Muscle layer of colon (tissue), 2 donors: ENCODE measurements around the gene JAK1.

ENCODE experiments used
- H3K27ac ChIP-seq: one replicate; pipeline ENCODE4 v1.7.0; 2013; ENCODE audit warnings: low read depth, mild to moderate bottlenecking, low read length, moderate library complexity
- H3K27me3 ChIP-seq, 2 donors: one replicate each; pipeline ENCODE4 v1.7.0; 2013; ENCODE audit warnings: low read length in 2 of 2, mild to moderate bottlenecking in 2 of 2; ENCODE audit not compliant: insufficient read depth in 2 of 2, control insufficient read depth in 1 of 2
- H3K36me3 ChIP-seq: one replicate; pipeline ENCODE4 v1.7.0; 2013; ENCODE audit warnings: mild to moderate bottlenecking, low read length; ENCODE audit not compliant: insufficient read depth
- H3K4me1 ChIP-seq: one replicate; pipeline ENCODE4 v1.7.0; 2013; ENCODE audit warnings: mild to moderate bottlenecking, low read length; ENCODE audit not compliant: insufficient read depth
- H3K4me3 ChIP-seq, 2 donors: one replicate each; pipeline ENCODE4 v1.7.0; 2013; ENCODE audit warnings: low read length in 2 of 2, low read depth in 1 of 2, mild to moderate bottlenecking in 1 of 2, moderate library complexity in 1 of 2
- H3K9ac ChIP-seq: one replicate; pipeline ENCODE4 v1.7.0; 2013; ENCODE audit warnings: low read length
- H3K9me3 ChIP-seq: one replicate; pipeline ENCODE4 v1.7.0; 2013; ENCODE audit warnings: mild to moderate bottlenecking, low read length
- donor health status: abdominal sarcoma.
- donor health status: Adenocarcinoma of cecum.

The JAK1 gene

DNA sequence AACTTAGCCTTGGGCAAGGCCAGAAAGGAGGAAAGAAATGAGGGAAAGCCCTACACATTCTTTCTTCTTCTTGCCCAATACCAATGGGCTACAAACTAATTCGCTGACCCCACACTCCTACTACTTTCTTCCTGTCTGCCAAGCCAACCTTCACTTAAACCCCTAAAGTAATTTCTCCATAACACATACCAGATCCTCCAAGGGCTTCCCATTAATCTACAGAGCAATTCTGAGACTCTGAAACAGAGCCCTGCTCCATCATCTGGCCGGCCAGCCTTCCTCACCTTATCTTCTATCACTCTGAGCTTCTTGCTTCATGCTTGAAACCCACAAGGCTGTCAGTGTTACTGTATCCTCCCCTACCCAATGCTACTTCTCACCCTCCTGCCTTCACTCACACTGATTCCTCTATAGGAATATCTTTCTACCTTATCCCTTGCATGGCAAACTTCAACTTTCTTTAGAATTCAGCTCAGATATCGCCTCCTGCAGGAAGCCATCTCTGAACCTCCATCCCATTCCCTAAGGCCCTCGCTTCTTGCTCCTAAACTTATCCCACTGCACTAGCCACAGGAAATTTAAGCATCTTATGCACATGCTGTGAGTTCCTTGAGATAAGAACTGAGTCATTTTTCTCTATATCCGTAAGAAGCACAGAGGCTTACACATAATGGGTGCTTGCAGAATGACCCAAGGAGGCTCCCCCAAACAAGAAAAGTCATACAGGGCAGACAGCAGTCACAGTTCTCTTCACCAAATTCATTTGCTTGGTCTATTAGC lies 81.9 kb downstream of the JAK1 start:
- peaks cover under 1% of the 10 kb centered on the region for H3K4me1 ChIP-seq
- peaks cover 17% of the 10 kb centered on the region for H3K36me3 ChIP-seq
- no peaks in the 10 kb centered on the region for H3K9me3 ChIP-seq
- H3K4me3 ChIP-seq, result no peak overlapping the region
- no peak overlapping the region for H3K27ac ChIP-seq
- no peak overlapping the region for H3K9ac ChIP-seq
- H3K27me3 ChIP-seq, result no peaks in the 10 kb centered on the region

DNA sequence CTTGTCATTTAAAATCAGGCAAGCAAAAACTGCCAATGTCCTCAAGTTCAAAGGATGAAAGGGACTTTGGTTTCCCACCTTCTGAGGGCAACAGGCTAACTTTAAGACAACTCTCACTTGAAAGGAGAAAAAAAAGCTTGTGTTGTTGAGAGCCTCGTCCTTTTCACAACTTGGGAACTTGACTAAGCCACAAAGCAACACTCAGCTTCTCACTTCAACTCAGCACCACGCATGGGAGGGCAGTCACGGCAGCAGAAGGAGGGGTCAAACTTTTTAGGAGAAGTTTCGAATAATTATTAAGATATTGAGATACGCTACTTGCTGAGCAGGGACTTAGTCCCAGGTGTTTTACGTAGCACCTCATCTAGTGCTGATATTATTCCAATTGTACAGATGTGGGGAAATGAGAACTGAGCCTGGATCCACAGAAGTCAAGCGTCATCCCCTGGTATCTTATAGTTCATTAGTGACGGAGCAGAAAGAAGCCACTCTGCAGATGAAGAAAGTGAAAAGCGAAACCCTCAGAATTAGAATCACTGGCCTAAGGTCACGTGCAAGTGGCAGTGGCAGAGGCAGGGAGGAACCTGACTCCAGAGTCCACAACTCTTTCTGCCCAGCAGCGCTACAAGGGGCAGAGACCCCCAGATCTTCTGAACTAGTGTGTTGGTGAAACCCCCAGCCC lies 83.6 kb downstream of the JAK1 start:
- H3K36me3 ChIP-seq, result peaks cover 27% of the 10 kb centered on the region
- no peaks in the 10 kb centered on the region for H3K27me3 ChIP-seq

DNA sequence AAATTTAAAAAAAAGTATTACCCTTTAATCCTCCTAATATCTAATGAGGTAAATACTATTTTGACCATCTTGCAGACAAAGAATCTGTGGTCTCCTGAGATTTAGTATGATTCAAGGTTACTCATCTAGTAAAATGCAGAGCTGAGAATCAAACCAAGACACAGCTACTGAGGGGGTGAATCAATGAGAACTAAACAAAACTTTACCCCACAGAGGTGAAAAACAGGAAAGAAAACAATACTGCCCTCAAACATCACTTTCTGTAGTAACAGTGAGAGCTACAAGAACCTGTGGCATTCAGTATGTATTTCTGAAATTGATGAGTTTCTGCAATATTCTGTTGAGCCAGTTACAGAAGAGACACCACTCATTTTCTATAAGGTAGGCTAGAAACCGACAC lies 85.1 kb downstream of the JAK1 start:
- Histone ChIP-seq H3K9me3 (no peaks in the 10 kb centered on the region), H3K9ac (no peak overlapping the region), H3K4me3 (no peak overlapping the region), H3K27me3 (no peaks in the 10 kb centered on the region), H3K4me1 (no peaks in the 10 kb centered on the region), H3K36me3 (peaks cover 33% of the 10 kb centered on the region), H3K27ac (no peak overlapping the region)

More for the DNA sequence above, 83.6 kb downstream of the JAK1 start:
- no peak overlapping the region for H3K4me3 ChIP-seq
- no peaks in the 10 kb centered on the region for H3K4me1 ChIP-seq
- H3K9me3 ChIP-seq, result no peaks in the 10 kb centered on the region
- H3K27ac ChIP-seq, result no peak overlapping the region
- no peak overlapping the region for H3K9ac ChIP-seq

DNA sequence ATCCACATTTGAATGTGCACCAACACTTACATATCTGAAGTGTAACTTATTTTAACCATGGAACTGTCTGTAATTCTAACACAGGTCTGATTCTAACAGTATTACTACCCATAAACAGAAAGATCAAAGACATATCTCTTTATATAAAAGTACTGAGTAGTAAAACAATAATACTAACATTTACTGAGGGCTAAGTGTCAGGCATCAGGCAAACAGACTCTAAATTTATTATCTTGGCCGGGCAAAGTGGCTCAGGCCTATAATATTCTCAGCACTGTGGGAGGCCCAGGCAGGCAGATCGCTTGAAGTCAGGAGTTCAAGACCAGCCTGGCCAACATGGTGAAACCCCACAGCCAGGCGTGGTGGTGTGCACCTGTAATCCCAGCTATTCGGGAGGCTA lies 85.9 kb downstream of the JAK1 start:
- no peak overlapping the region for H3K27ac ChIP-seq
- H3K9ac ChIP-seq, result no peak overlapping the region
- H3K27me3 ChIP-seq, result no peaks in the 10 kb centered on the region
- peaks cover 4% of the 10 kb centered on the region for H3K4me1 ChIP-seq
- peaks cover 41% of the 10 kb centered on the region for H3K36me3 ChIP-seq
- no peak overlapping the region for H3K4me3 ChIP-seq
- no peaks in the 10 kb centered on the region for H3K9me3 ChIP-seq

DNA sequence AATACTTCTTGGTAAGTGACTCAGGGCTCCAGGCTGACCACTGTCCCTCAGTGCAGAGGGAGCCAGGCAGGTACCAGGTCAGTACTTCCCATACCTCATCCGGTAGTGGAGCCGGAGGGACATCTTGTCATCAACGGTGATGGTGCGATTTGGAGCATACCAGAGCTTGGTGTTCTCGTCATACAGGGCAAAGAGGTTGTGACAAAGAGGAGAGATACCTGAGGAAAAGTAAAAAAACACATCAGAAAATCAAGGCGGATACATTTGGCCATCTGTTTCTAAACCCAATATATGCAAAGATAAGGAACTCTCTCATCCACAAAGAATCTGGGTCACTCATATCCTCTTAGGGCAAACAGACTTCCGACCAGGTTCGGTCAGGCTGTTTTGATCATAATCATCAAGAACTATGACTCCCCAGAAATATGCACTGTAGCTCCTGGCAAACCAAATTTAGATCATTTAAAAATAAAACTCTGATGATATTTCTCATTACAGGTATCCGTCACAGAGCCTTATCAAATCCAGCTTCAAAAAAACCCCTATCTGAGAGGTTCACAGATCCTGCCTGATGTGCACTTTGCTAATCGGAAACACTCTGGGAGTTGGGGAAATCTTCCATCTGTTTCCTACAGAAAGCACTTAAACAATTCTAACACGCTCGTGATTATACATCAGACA lies 87.3 kb downstream of the JAK1 start:
- no peak overlapping the region for H3K9ac ChIP-seq
- H3K27ac ChIP-seq, result no peak overlapping the region
- H3K27me3 ChIP-seq, result no peaks in the 10 kb centered on the region
- peaks cover 17% of the 10 kb centered on the region for H3K4me1 ChIP-seq
- H3K9me3 ChIP-seq, result no peaks in the 10 kb centered on the region
- H3K4me3 ChIP-seq, result no peak overlapping the region
- peaks cover 43% of the 10 kb centered on the region for H3K36me3 ChIP-seq

DNA sequence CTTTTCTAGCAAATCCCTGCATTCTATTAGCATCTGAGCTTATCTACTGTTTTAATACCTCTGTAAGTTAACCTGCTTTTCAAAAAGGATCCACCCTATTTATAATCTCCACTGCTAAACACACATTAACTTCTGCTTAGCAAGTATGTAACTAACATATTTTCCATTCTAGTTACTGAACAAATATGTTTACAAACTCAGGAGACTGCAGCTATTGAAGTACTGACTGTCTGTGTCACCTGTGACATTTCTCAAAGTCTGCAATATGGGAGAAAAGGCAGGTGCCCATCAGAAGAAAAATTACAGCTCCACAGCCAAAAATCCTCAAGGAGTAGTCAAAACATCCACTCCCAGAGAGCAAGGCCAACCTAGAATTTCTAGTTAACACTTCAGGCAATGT lies 88.3 kb downstream of the JAK1 start:
- H3K4me3 ChIP-seq, result no peak overlapping the region
- no peak overlapping the region for H3K9ac ChIP-seq
- H3K27ac ChIP-seq, result no peak overlapping the region
- H3K27me3 ChIP-seq, result no peaks in the 10 kb centered on the region
- H3K9me3 ChIP-seq, result no peaks in the 10 kb centered on the region
- H3K4me1 ChIP-seq, result peaks cover 17% of the 10 kb centered on the region
- peaks cover 44% of the 10 kb centered on the region for H3K36me3 ChIP-seq

DNA sequence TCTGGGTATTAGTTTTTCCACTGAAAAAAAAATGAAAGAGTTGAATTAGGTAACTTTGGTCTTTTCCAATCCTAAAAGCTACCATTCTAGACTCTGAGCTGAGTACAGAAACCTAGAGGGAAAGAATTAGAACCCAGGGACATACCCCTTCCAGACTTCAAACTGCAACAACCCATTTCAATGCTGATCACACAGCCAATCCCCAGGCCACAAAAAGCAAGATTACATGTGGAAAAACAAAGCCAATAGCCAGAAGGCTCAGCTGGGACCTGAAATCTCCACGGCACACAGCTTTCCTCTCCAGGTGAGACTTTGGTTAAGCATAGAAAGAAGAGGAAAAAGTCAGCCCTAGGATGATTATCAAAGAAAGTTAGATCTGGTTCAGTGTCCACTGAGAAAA lies 88.8 kb downstream of the JAK1 start:
- Histone ChIP-seq H3K9ac (no peak overlapping the region), H3K4me1 (peaks cover 17% of the 10 kb centered on the region), H3K4me3 (no peak overlapping the region), H3K27me3 (no peaks in the 10 kb centered on the region), H3K27ac (no peak overlapping the region), H3K36me3 (peaks cover 43% of the 10 kb centered on the region), H3K9me3 (no peaks in the 10 kb centered on the region)

DNA sequence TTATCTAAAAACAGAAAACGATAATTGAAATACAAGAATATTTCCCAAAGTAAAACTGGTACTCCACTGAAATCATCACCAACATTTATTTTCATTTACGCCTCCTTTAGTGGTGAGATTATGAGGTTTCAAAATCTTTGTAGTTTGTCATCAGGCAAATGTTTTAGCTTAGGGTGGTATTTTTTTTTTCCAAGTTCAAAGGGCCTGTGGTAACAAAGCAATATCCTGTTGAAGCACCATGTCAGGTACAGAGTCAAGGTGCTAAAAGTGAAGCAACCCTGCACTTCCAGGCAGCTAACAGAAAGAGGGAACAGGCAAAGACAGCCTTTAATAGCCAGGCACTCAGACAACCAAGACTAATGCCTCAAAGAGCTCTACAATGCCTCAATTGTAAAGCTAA lies 89.2 kb downstream of the JAK1 start:
- Histone ChIP-seq H3K4me1 (peaks cover 17% of the 10 kb centered on the region), H3K27me3 (no peaks in the 10 kb centered on the region), H3K9me3 (no peaks in the 10 kb centered on the region), H3K27ac (no peak overlapping the region), H3K36me3 (peaks cover 45% of the 10 kb centered on the region), H3K4me3 (no peak overlapping the region), H3K9ac (no peak overlapping the region)

DNA sequence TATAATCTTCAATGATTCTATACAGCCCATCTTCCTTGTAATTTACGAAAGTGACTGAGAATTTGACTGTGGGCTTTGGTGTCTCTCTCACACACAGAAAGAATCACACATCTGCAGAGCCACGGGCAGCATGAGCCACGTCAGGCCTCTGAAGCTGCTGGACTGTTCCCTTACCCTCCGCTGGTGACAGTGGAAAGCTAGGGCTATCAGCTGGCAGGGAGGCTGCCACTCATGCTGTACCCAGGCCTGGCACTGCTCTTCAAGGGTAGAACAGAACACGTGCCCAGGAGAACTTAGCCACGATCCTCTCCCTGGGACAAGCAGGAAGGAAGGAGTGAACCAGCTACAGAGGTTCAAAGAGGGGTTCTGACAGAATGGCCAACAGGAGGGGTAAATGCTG lies 90.7 kb downstream of the JAK1 start:
- Histone ChIP-seq H3K27ac (no peak overlapping the region), H3K9ac (no peak overlapping the region), H3K9me3 (no peaks in the 10 kb centered on the region), H3K4me3 (no peak overlapping the region), H3K27me3 (no peaks in the 10 kb centered on the region), H3K36me3 (peaks cover 45% of the 10 kb centered on the region), H3K4me1 (peaks cover 17% of the 10 kb centered on the region)

DNA sequence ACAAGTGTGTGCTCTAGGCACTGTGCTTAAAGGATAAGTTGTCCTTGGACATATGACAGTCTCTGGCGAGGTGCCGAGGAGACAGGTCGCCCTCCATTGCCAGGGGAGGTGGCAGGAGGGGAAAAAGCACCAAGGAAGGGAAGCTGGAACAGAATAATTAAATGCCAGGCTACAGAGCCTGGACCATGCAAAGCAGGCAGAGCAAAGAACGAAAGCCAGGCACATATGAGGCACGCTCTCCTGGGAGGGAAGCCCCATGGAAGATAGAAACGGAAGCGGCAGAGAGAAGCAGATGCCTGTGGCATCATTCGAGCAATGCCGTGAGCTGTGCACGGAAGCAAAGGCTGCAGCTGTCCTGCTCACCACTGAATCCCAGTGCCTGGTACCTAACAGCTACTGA lies 91.2 kb downstream of the JAK1 start:
- no peak overlapping the region for H3K9ac ChIP-seq
- H3K4me3 ChIP-seq, result no peak overlapping the region
- no peak overlapping the region for H3K27ac ChIP-seq
- H3K9me3 ChIP-seq, result no peaks in the 10 kb centered on the region
- H3K27me3 ChIP-seq, result no peaks in the 10 kb centered on the region
- H3K4me1 ChIP-seq, result peaks cover 17% of the 10 kb centered on the region
- peaks cover 45% of the 10 kb centered on the region for H3K36me3 ChIP-seq

DNA sequence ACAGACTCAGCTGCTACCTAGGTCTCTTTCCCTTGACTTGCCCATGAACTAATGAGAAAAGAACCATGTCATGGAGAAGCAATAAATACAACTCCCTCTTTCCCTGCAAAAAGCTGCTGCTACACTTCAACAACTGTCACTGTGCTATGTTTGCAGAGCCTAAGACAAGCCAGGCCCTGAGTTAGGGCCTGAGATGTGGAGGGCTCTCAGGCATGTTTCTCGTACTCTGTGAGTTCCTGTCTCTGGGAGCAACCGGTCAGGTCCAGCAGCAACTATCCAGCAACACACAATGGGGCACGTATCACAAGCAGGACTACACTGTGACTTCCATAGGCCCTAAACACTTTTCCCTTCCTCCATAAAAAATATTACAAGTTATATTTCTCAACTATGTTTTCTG lies 91.7 kb downstream of the JAK1 start:
- Histone ChIP-seq H3K36me3 (peaks cover 45% of the 10 kb centered on the region), H3K4me1 (peaks cover 17% of the 10 kb centered on the region), H3K27me3 (no peaks in the 10 kb centered on the region), H3K9me3 (no peaks in the 10 kb centered on the region), H3K9ac (no peak overlapping the region), H3K27ac (no peak overlapping the region), H3K4me3 (no peak overlapping the region)
